ENCODE measurements around the gene PARD3.

- TF ChIP-seq ZNF274 (IDR thresholded peaks at IDR 0.05; ENCODE audit: insufficient read depth, insufficient read length), result no peak
- TF ChIP-seq POLR2AphosphoS5 (IDR thresholded peaks at IDR 0.05; ENCODE audit: low read length), result no peak
- TF ChIP-seq, protein P1, sequence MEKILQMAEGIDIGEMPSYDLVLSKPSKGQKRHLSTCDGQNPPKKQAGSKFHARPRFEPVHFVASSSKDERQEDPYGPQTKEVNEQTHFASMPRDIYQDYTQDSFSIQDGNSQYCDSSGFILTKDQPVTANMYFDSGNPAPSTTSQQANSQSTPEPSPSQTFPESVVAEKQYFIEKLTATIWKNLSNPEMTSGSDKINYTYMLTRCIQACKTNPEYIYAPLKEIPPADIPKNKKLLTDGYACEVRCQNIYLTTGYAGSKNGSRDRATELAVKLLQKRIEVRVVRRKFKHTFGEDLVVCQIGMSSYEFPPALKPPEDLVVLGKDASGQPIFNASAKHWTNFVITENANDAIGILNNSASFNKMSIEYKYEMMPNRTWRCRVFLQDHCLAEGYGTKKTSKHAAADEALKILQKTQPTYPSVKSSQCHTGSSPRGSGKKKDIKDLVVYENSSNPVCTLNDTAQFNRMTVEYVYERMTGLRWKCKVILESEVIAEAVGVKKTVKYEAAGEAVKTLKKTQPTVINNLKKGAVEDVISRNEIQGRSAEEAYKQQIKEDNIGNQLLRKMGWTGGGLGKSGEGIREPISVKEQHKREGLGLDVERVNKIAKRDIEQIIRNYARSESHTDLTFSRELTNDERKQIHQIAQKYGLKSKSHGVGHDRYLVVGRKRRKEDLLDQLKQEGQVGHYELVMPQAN (conservative IDR thresholded peaks at IDR 0.05), result no peak
- no peak for TF ChIP-seq CBFB (IDR thresholded peaks at IDR 0.05; ENCODE audit: low read depth)
- TF ChIP-seq POLR2A (IDR thresholded peaks at IDR 0.05; ENCODE audit: low read depth, low read length), result no peak
- TF ChIP-seq CREM (IDR thresholded peaks at IDR 0.05; ENCODE audit: low read depth), result no peak
- no peak for TF ChIP-seq MTA3 (IDR thresholded peaks at IDR 0.05; ENCODE audit: borderline replicate concordance, low read length)
- no peak for TF ChIP-seq TCF7 (IDR thresholded peaks at IDR 0.05; ENCODE audit: borderline replicate concordance)
These were observed 95.3 kb downstream of the PARD3 start for GRCh38 chr10:34719746-34720145.

Data from GM12878 (cell line).